Stimulated activated memory B cell treated with anti-CD40 and anti-IgM and Interleukin-4, amounts not matched to agents 10 μg/mL and 1 μg/mL and 100 μg/mL, for 72 hours (primary cell): ENCODE measurements around the gene DUS1L.

Experiments used
- ATAC-seq: fragments of 150-1000 bp; cut with Tn5 transposase; 2 replicates; pipeline ENCODE4 v1.10.0; 2021
- H3K27ac Mint-ChIP-seq: one replicate; pipeline ENCODE4 v1.8.0; 2022; ENCODE audit warnings: mild to moderate bottlenecking, mixed read lengths
- H3K27me3 Mint-ChIP-seq: one replicate; pipeline ENCODE4 v1.8.0; 2022; ENCODE audit warnings: mixed read lengths
- H3K36me3 Mint-ChIP-seq: one replicate; pipeline ENCODE4 v1.8.0; 2022; ENCODE audit warnings: mixed read lengths
- H3K4me1 Mint-ChIP-seq: one replicate; pipeline ENCODE4 v1.8.0; 2022; ENCODE audit warnings: mixed read lengths
- H3K4me3 Mint-ChIP-seq: one replicate; pipeline ENCODE4 v1.8.0; 2022; ENCODE audit warnings: mild to moderate bottlenecking, moderate library complexity, mixed read lengths
- H3K9me3 Mint-ChIP-seq: one replicate; pipeline ENCODE4 v1.8.0; 2022; ENCODE audit warnings: mixed read lengths

DUS1L gene

DNA sequence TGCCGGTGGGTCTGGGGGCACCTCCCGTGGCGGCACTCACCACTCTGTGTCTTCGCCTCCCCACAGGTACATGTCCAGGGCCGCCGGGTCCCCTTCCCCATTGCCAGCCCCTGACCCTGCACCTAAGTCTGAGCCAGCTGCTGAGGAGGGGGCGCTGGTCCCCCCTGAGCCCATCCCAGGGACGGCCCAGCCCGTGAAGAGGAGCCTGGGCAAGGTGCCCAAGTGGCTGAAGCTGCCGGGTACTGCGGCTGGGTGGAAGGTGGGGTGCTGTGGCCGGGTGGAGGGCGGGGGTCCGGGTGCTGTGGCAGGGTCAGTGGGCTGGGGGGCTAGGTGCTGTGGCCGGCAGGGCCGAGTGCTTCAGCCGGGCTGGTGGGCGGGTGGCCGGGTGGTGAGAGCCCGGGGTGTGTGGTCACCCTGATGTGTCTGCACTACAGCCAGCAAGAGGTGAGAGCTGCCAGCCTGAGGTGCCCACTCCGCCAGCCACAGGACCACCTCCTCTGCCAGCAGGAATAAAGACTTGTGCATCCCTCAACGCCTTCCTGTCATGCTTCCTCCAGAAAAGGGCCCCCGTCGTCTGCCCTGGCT, 48.6 kb downstream of the DUS1L start:
- Mint-ChIP-seq H3K9me3 (no peaks in the 10 kb centered on the region), H3K4me3 (no peak overlapping the region), H3K27ac (no peak overlapping the region), H3K27me3 (no peaks in the 10 kb centered on the region), H3K36me3 (peaks cover 5% of the 10 kb centered on the region), H3K4me1 (peaks cover 21% of the 10 kb centered on the region)
- no peak for ATAC-seq

DNA sequence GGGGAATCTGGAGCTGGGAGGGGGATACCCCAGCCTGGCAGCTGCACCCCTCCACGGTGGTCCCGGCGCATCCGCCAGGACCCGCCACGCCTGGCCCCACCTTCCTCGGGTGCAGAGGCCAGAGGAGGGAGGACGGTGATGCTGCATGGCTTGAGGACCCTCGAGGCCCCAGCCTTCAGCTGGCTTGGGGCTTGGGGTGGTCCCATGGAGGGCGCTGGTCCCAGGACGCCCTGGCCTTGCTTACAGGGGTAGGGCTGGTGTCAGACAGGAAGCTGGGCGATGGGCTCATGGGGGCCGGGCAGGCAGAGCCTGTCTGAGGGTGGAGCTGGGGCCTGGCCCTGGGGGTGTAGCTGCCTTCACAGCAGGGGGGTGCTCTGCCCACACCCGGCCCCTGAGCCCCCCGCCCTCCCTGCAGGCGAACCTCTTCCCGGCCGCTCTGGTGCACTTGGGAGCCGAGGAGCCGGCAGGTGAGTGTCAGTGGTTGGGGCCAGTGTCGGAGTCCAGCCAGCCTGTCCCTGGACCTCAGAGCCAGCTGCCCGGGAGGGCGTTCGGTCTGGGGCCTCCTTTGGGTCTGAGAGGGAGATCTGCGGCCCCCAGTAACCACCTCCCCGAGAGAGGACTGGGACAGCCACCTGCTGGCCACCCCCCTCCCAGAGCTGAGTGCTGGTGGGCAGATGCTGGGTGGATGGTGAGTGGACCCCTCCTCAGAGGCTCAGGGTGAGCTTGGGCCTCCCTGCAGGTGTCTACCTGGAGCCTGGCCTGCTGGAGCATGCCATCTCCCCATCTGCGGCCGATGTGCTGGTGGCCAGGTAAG, 49.3 kb downstream of the DUS1L start:
- Mint-ChIP-seq H3K27ac (no peak overlapping the region), H3K4me1 (peaks cover 14% of the 10 kb centered on the region), H3K9me3 (no peaks in the 10 kb centered on the region), H3K4me3 (no peak overlapping the region), H3K27me3 (no peaks in the 10 kb centered on the region), H3K36me3 (peaks cover 5% of the 10 kb centered on the region)
- no peak for ATAC-seq

DNA sequence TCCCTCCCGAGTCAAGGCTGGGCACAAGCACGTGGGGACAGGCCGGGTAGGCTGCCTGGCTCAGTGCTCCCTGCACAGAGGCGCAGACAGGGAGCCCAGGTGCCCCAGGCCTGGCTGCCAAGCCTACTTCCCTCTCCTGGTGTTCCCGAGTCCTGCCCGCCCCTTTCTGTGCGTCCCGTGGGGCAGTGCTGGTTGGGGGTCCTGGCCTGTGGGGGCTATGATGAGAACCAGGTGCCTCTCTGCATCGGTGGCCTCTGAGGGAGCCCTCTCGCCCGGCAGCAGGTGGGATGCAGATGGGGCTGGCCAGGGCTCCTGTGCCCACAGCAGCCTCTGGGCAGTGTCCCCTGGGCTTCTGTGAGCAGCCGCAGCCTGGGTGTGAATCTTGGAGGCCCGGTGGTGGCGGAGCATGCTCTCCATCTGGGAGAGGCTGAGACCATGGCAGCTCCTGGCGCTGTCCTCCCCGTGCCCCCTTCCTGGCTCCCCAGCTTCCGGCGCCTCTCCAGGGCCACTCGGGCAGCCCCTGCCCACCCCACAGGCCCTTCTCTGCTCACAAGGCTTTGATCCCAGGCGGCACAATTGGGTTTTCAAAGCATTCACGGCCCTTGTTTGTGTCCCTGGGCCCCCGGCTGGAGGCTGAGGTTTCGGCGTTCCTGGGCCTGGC, 50.2 kb downstream of the DUS1L start:
- no peaks in the 10 kb centered on the region for H3K9me3 Mint-ChIP-seq
- ATAC-seq = no peak
- peaks cover 6% of the 10 kb centered on the region for H3K4me1 Mint-ChIP-seq
- H3K27me3 Mint-ChIP-seq = no peaks in the 10 kb centered on the region
- H3K4me3 Mint-ChIP-seq = no peak overlapping the region
- no peak overlapping the region for H3K27ac Mint-ChIP-seq
- peaks cover 5% of the 10 kb centered on the region for H3K36me3 Mint-ChIP-seq

DNA sequence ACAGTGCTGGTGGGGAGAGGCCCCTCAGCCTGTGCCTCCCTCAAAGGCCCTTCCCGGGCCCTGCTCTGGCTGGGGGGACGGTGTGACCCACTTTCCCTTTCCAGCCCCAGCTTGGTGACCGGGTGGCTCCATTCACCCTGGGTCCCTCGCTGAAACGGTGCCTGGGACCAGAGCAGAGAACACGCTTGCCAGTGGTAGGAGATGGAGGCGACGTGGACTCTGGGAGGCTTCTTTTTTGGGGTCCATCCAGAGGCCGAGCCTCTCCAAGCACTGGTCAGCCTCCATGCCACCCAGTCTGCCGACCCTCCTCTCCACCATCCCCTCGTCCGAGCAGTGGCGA, 50.7 kb downstream of the DUS1L start:
- Mint-ChIP-seq H3K9me3 (no peaks in the 10 kb centered on the region), H3K4me3 (no peak overlapping the region), H3K27ac (no peak overlapping the region), H3K27me3 (no peaks in the 10 kb centered on the region), H3K4me1 (peaks cover under 1% of the 10 kb centered on the region), H3K36me3 (peaks cover 5% of the 10 kb centered on the region)
- no peak for ATAC-seq

DNA sequence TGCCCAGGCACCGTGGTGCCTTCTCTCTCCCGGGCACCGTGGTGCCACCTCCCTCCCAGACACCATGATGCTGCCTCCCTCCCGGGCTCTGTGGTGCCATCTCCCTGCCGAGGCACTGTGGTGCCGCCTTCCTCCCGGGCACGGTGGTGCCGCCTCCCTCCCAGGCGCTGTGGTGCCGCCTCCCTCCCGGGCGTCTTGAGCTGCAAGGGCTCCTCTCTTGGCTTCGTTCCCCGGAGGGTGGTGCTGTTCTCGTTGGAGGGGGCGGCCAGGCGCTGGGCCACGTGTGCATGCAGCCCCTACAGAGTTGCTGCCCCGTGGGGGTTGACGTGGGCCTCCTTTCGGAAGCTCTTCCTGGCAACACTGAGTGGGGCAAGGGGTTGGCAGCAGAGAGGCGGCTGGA, 51.2 kb downstream of the DUS1L start:
- Mint-ChIP-seq H3K27ac (no peak overlapping the region), H3K36me3 (peaks cover 7% of the 10 kb centered on the region), H3K27me3 (no peaks in the 10 kb centered on the region), H3K4me1 (no peaks in the 10 kb centered on the region), H3K9me3 (no peaks in the 10 kb centered on the region), H3K4me3 (no peak overlapping the region)
- no peak for ATAC-seq

DNA sequence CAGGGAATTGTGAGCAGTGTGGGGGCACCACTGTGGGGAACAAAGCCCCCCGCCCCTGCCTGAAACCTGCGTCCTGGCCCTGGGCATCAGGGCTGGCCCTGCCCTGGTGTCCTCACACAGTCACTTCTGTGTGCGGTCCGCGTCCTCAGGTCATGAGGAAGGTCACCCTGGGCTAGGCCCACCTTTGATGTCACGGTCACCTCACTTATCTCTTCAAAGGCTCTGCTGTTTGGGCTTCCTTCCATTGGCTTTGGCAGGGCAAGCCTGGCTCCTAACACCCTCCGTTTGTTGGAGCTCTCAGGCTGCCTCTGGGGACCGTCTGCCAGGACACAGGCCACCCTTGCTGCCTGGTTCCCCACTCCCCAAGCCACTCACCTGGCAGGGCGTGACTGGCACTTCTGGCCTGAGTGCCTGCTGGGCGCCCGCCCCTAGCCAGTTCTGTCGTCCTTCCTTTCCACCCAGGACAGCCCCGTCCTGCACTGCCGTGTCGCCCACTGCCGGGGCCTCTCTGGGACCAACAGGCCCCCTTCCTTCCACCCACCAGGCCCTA, 51.8 kb downstream of the DUS1L start:
- Mint-ChIP-seq H3K9me3 (no peaks in the 10 kb centered on the region), H3K4me3 (no peak overlapping the region), H3K4me1 (no peaks in the 10 kb centered on the region), H3K27ac (no peak overlapping the region), H3K27me3 (no peaks in the 10 kb centered on the region), H3K36me3 (peaks cover 6% of the 10 kb centered on the region)
- ATAC-seq = no peak

DNA sequence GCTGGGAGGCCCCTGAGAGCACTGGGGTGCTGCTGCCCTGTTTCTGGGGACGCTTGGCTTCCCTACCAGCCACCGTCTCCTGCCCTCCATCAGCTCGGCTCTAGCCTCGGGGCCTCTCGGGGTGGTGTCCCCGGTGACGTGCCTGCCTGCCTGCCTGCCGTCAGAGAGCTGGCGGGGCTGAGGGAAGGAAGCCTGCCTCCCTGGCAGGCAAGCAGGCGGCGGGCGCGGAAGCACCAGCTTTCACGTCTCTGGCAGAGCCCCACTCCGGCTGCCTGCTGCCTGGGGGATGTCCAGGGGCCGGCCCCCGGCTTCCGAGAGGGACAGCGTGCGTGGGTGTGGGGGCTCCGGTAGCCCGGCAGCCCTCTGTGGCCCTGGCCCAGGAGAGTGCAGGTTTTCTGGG, 52.3 kb downstream of the DUS1L start:
- no peak for ATAC-seq
- Mint-ChIP-seq H3K4me3 (no peak overlapping the region), H3K36me3 (peaks cover 4% of the 10 kb centered on the region), H3K4me1 (no peaks in the 10 kb centered on the region), H3K27ac (no peak overlapping the region), H3K9me3 (no peaks in the 10 kb centered on the region), H3K27me3 (no peaks in the 10 kb centered on the region)

DNA sequence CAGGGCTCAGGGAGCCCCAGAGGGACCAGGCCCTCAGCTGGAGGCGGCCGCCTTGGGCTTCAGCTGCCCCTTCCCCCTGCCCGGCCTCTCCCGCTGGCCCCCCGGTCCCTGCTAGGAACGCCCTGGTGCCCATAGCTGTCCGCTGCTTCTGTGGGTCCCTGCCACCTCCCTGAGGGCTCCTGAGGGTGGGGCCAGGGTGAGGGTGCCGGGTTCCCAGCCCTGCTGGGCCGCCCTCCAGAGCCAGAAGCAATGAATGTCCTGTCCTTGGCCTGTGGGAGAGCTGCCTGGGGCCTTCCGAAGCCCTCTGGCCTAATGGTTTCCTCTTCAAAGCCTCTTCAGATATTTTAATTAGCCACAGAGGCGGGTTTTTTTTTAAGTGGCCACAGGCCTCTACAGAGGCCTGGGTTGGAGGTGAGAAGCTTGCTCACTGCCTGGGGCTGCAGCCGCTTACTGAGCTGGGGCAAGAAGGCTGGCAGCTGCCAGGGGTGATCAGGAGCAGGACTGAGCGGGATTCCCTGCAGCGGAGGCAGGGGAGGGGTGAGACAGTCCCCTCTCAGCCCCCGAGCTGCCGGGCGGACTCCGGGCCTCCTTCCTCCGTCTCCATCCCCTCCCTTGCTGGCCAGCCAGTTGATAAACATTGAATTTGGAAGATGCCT, 52.8 kb downstream of the DUS1L start:
- H3K9me3 Mint-ChIP-seq = no peaks in the 10 kb centered on the region
- H3K36me3 Mint-ChIP-seq = peaks cover 4% of the 10 kb centered on the region
- H3K27me3 Mint-ChIP-seq = no peaks in the 10 kb centered on the region
- ATAC-seq = no peak
- no peaks in the 10 kb centered on the region for H3K4me1 Mint-ChIP-seq
- no peak overlapping the region for H3K4me3 Mint-ChIP-seq
- no peak overlapping the region for H3K27ac Mint-ChIP-seq

DNA sequence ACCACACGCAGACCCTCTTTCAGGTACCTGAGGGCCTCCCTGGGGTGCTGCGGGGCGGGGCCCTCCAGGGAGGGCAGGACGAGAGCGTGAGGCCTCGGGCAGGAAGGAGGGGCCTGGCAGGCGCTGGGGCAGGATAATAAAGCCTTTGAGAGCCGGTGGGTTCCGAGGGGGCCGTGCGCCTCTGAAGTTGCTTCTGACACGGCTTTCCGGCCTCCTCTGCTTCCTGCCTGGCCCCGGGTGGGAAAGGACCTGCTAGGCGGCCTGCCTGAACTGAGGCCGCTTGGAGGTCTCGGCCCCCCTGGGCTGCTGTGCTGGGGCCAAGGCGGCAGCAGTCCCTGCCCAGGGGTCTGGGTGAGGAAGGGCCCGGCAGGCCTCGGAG, 53.4 kb downstream of the DUS1L start:
- no peak for ATAC-seq
- Mint-ChIP-seq H3K4me1 (no peaks in the 10 kb centered on the region), H3K9me3 (no peaks in the 10 kb centered on the region), H3K27me3 (no peaks in the 10 kb centered on the region), H3K36me3 (peaks cover 4% of the 10 kb centered on the region), H3K27ac (no peak overlapping the region), H3K4me3 (no peak overlapping the region)

DNA sequence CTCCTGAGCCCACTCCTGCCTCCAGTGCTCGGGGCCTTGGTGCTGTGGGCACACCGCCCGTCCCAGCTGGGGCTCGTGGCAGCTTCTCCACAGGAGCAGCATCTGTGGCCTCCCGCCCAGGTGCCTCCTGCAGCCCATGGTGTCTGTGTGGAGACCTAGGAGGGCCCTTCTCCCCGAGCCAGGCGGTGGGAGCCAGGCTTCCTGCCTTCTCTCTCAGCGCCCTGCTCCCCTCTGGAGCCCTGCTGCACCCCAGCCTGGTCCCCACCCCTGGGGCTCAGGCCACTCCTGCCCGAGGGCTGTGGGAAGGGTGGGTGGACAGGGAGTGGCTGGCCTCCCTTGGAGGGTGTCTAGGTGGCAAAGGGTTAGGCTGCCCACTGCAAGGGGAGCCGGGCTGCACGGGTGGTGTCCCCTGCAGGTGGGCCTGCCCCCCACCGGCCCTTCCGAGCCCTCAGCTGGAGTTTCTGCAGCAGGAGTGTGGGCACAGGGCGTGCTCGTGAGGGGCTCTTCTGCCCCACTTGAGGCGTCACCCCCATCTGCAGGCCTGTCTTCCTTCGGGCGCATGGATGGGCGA, 53.9 kb downstream of the DUS1L start:
- Mint-ChIP-seq H3K27ac (no peak overlapping the region), H3K4me1 (no peaks in the 10 kb centered on the region), H3K4me3 (no peak overlapping the region), H3K27me3 (no peaks in the 10 kb centered on the region), H3K9me3 (no peaks in the 10 kb centered on the region), H3K36me3 (peaks cover 4% of the 10 kb centered on the region)
- ATAC-seq = no peak

DNA sequence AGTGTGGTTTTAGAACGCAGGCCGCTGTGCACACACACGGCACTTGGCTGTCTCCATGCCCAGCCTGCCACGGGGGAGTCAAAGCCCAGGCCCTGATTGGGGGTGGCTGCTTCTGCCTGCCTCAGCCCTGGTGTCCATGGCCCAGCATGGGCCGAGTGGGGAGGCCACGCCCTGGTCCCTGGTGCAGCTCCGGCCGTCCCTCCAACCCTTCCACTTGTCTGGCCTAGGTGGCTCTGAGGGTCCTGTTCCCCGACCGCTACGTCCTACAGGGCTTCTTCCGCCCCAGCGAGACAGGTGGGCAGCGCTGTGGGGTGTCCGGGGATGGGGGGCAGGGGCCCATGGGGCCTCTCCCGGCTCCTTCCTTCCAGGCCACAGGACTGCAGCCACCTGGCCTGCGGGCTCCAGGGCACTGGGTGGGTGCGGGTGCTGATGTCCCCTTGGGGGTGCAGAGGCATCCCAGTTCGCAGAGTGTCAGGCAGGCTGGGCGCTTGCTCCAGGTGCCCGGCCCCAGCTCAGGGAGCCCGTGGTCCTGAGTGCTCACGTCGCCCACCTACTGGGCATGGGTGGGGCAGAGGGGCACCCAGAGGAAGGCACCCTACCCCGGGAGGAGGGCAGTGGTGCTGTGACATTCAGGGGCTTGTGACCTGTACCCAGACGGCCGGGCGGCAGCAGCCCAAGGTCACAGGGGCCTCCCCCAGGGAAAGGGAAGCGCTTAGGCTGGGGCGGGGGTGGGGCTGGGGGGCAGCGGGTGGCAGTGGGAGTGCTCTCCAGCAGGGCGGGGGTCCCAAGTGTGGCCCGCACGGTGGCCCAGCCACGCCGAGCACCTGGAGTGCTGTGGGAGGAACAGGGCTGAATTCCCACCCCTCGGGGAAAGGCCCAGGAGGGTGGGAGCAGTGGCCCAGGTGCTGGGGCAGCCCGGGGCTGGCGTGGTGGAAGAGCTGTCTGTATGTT, 54.8 kb downstream of the DUS1L start:
- Mint-ChIP-seq H3K27ac (no peak overlapping the region), H3K9me3 (no peaks in the 10 kb centered on the region), H3K27me3 (no peaks in the 10 kb centered on the region), H3K36me3 (peaks cover 4% of the 10 kb centered on the region), H3K4me1 (no peaks in the 10 kb centered on the region), H3K4me3 (no peak overlapping the region)
- ATAC-seq = no peak

DNA sequence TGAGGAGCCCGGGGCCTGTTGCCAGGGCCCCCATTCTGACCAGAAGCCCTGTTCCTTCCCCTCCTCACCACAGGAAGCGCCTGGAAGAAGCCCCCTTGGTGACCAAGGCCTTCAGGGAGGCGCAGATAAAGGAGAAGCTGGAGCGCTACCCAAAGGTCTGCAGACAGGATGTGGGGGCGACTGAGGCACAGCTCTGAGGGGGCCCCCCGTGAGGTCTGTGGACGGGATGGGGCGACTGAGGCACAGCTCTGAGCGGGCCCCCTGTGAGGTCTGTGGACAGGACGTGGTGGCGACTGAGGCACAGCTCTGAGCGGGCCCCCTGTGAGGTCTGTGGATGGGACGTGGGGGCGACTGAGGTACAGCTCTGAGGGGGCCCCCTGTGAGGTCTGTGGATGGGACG, 56.2 kb downstream of the DUS1L start:
- Mint-ChIP-seq H3K27ac (no peak overlapping the region), H3K4me1 (no peaks in the 10 kb centered on the region), H3K4me3 (no peak overlapping the region), H3K27me3 (no peaks in the 10 kb centered on the region), H3K36me3 (peaks cover 4% of the 10 kb centered on the region), H3K9me3 (no peaks in the 10 kb centered on the region)
- ATAC-seq = no peak

DNA sequence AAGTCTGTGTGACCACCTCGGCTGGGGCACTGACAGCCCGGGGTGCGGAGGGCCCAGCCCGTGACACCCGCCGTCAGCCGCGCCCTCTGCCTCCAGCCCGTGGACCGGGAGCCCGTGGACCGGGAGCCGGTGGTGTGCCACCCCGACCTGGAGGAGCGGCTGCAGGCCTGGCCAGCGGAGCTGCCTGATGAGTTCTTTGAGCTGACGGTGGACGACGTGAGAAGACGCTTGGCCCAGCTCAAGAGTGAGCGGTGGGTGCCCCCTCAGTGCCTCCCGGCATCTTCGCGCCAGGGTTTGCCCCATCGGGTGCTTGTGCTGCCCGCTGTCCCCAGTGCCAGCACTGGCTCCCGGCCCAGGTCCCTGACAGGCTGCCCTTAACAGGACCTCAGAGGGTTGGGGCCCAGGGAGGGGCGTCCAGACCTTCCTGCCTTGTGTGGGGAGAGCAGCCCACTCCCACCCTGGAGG, 56.6 kb downstream of the DUS1L start:
- Mint-ChIP-seq H3K27ac (no peak overlapping the region), H3K27me3 (no peaks in the 10 kb centered on the region), H3K9me3 (no peaks in the 10 kb centered on the region), H3K4me3 (no peak overlapping the region), H3K4me1 (no peaks in the 10 kb centered on the region), H3K36me3 (peaks cover 4% of the 10 kb centered on the region)
- ATAC-seq = no peak

DNA sequence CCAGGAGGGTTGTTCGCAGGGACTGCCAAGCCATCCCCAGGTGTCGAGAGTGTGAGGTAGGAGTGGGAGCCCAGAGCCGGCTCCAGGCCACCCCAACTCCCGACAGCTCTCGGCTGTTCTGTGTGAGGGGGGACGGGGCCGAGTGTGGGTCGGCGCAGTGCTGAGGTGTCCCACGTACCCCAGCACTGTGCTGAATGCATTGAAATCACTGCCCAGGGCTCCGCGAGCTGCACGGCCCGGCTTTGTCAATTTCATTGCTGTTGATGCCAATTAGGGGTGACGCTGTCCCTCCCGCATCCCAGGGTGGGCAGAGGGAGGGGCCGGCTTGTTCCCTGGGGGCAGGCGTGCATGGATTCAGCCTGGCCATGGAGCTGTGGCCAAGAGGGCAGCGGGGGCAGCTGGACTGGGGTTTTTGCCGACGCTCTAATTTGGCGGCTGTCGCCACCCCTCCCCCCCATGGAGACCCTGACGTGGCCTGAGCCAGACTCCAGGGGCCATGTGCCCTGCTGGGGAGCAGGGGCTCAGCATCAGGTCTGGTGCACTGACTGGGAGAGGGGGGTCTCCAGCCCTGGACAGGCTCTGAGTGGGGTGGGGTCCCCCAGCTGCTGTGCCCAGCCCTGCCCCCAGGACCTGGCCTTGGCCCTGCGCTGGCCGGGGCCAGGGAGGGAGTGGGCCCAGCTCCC, 57.2 kb downstream of the DUS1L start:
- Mint-ChIP-seq H3K4me3 (peak overlapping the region; percentile 2), H3K9me3 (no peaks in the 10 kb centered on the region), H3K27me3 (no peaks in the 10 kb centered on the region), H3K36me3 (peaks cover 4% of the 10 kb centered on the region), H3K4me1 (no peaks in the 10 kb centered on the region), H3K27ac (no peak overlapping the region)
- peak; percentile 18 for ATAC-seq
